Panc1 (cell line): ENCODE data around the gene ASB11. TPM values are rescaled to one million over a fixed set of nuclear protein-coding genes. Genes with fewer than 3 reads are reported as not detected.

ENCODE experiments used
- ATAC-seq: fragments of 200-7000 bp; cut with Tn5 transposase; 2 replicates; pipeline ENCODE4 v1.9.1; 2020; ENCODE audit warnings: mild to moderate bottlenecking, moderate library complexity
- BruUV-seq: library from RNA; stranded (reverse); fragments of 400-500 nt; replicated peaks from 2 replicates; lab custom pipeline; 2021; lab: Mats Ljungman, UMichigan
- CTCF ChIA-PET: fragments of 300-600 bp; sonication (Branson Sonifier 250); formaldehyde crosslinking; loops from one replicate; lab custom pipeline; 2022; ENCODE audit warnings: antibody characterized with exemption; lab: Charles Lee
- POLR2A ChIA-PET: fragments of 300-600 bp; sonication (Branson Sonifier 250); formaldehyde crosslinking; loops from one replicate; lab custom pipeline; 2022; ENCODE audit warnings: antibody characterized with exemption; lab: Charles Lee
- DNase-seq: peaks from one replicate; pipeline ENCODE4 v3.0.0-alpha.2; 2010; ENCODE audit warnings: low read depth, low spot score
- H3K27ac ChIP-seq: 2 replicates; pipeline ENCODE4 v1.5.1; 2011; ENCODE audit warnings: mild to moderate bottlenecking, low read length, inconsistent platforms
- H3K27me3 ChIP-seq: fragments of 200-500 bp; sonication (Bioruptor generic); 2 replicates; pipeline ENCODE4 v1.6.0; 2014; ENCODE audit warnings: low read length, inconsistent platforms; ENCODE audit not compliant: control insufficient read depth, insufficient read depth
- H3K36me3 ChIP-seq: fragments of 200-500 bp; sonication (Bioruptor generic); 2 replicates; pipeline ENCODE4 v1.5.1; 2014; ENCODE audit warnings: inconsistent platforms, mild to moderate bottlenecking, low read length, moderate library complexity; ENCODE audit not compliant: control insufficient read depth, insufficient read depth
- H3K4me1 ChIP-seq: 2 replicates; pipeline ENCODE4 v1.5.1; 2011; ENCODE audit warnings: inconsistent platforms, mild to moderate bottlenecking, low read length, moderate library complexity; ENCODE audit not compliant: control insufficient read depth, insufficient read depth
- H3K4me3 ChIP-seq, 2 experiments: 2 replicates each; pipeline ENCODE4 v1.5.1; 2011 to 2012; ENCODE audit warnings: low read depth in 2 of 2, low read length in 2 of 2, mild to moderate bottlenecking in 2 of 2, inconsistent platforms in 1 of 2, moderate library complexity in 1 of 2
- H3K9me3 ChIP-seq: fragments of 200-500 bp; sonication (Bioruptor generic); 2 replicates; pipeline ENCODE4 v1.5.1; 2014; ENCODE audit warnings: low read depth, mild to moderate bottlenecking, inconsistent platforms, low read length, moderate library complexity; ENCODE audit not compliant: control insufficient read depth, insufficient read depth
- POLR2AphosphoS5 ChIP-seq: IDR thresholded peaks from 2 replicates; pipeline ENCODE4 v1.6.1; 2012; ENCODE audit warnings: mild to moderate bottlenecking, low read depth, low read length, moderate library complexity
- SIN3A ChIP-seq: IDR thresholded peaks from 2 replicates; pipeline ENCODE4 v1.6.1; 2012; ENCODE audit warnings: low read depth, mild to moderate bottlenecking, low read length, moderate library complexity, borderline replicate concordance; ENCODE audit not compliant: insufficient read depth
- TCF7L2 ChIP-seq: IDR thresholded peaks from 2 replicates; pipeline ENCODE4 v1.6.1; 2011; ENCODE audit warnings: mild to moderate bottlenecking, low read depth, low read length, inconsistent platforms
- in situ Hi-C: cut with HindIII; loops from 2 replicates; pipeline ENCODE4 v1.10.0; 2016; ENCODE audit warnings: low sequenced_read_pairs, low pct_unique_long_range_greater_than_20kb
- intact Hi-C: fragments of 100-400 bp; cut with micrococcal nuclease; formaldehyde crosslinking; loops from one replicate; pipeline ENCODE4 v1.10.0; 2022; ENCODE audit not compliant: unreplicated experiment
- total RNA-seq: library from RNA; stranded (reverse); gene quantifications from one replicate; pipeline ENCODE4 v1.2.1, GENCODE V29; 2021; ENCODE audit not compliant: unreplicated experiment
- TF ChIP-seq, protein P1 (sequence below): fragments of 450-650 bp; IDR thresholded peaks from 2 replicates; pipeline ENCODE4 v1.5.1; 2017; ENCODE audit warnings: mild to moderate bottlenecking
- TF ChIP-seq, protein P2 (sequence below), 2 experiments: IDR thresholded peaks; 2 replicates each; pipeline ENCODE4 v1.6.1; 2011 to 2012; ENCODE audit warnings: low read depth in 2 of 2, control low read depth in 1 of 2, low read length in 1 of 2, mild to moderate bottlenecking in 1 of 2, moderate library complexity in 1 of 2; ENCODE audit not compliant: insufficient read depth in 1 of 2

ASB11 gene
- total RNA-seq, 1 experiment from 2014 or later, result not detected

DNA sequence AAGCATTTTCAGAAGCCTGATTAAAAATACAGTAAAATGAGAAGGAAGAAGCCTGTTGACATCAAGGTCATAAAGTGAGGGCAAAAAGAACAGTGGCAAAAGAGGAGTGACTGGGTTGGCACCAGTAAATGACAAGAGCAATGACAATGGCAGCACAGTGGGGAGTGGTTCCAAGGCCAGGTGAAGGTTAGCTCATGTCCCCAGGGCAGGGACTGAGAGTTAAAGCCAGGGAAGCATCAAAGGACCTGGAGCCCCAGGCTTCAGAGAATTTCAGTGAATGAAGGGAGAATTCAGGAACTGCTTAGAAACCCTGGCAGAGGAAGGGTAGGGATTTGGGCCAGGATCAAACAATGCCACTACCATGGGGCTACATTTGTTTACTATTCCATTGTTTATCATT, 28.7 kb upstream of the ASB11 start:
- in situ Hi-C loops, result no loop called here
- DNase-seq, result no peak

DNA sequence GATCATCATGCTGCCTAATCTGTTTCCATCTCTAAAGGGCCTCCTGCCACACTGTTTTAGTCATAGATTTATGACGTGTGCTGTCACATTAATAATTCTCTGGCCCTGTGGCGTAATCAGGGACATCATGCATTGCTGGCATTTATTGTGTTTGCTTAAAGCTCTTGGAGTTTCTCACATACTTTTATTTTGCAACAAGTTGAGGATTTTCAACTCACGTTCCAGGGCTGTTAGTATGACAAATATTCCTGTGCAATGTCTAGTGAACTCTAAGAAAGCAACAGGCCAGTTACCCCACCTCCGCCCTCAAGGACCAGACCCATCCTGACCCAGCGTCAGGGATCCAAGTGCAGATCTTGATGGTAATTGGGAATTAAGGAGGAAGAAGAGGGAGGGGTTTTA, 27.6 kb upstream of the ASB11 start:
- ChIA-PET CTCF (no interaction called here), POLR2A (no interaction called here)
- Histone ChIP-seq H3K9me3 (no peaks in the 10 kb centered on the region), H3K4me3 (no peak overlapping the region), H3K27ac (no peak overlapping the region), H3K36me3 (no peaks in the 10 kb centered on the region), H3K27me3 (no peaks in the 10 kb centered on the region), H3K4me1 (no peaks in the 10 kb centered on the region)
- intact Hi-C loops, result loop anchor here (10.0 kb wide), 1 partner anchor 222 kb away; no protein-coding TSS in a partner anchor
- TF ChIP-seq POLR2AphosphoS5, result no peak
- TF ChIP-seq, protein P1, sequence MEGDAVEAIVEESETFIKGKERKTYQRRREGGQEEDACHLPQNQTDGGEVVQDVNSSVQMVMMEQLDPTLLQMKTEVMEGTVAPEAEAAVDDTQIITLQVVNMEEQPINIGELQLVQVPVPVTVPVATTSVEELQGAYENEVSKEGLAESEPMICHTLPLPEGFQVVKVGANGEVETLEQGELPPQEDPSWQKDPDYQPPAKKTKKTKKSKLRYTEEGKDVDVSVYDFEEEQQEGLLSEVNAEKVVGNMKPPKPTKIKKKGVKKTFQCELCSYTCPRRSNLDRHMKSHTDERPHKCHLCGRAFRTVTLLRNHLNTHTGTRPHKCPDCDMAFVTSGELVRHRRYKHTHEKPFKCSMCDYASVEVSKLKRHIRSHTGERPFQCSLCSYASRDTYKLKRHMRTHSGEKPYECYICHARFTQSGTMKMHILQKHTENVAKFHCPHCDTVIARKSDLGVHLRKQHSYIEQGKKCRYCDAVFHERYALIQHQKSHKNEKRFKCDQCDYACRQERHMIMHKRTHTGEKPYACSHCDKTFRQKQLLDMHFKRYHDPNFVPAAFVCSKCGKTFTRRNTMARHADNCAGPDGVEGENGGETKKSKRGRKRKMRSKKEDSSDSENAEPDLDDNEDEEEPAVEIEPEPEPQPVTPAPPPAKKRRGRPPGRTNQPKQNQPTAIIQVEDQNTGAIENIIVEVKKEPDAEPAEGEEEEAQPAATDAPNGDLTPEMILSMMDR, result no peak
- TF ChIP-seq TCF7L2, result no peak
- TF ChIP-seq, protein P2, sequence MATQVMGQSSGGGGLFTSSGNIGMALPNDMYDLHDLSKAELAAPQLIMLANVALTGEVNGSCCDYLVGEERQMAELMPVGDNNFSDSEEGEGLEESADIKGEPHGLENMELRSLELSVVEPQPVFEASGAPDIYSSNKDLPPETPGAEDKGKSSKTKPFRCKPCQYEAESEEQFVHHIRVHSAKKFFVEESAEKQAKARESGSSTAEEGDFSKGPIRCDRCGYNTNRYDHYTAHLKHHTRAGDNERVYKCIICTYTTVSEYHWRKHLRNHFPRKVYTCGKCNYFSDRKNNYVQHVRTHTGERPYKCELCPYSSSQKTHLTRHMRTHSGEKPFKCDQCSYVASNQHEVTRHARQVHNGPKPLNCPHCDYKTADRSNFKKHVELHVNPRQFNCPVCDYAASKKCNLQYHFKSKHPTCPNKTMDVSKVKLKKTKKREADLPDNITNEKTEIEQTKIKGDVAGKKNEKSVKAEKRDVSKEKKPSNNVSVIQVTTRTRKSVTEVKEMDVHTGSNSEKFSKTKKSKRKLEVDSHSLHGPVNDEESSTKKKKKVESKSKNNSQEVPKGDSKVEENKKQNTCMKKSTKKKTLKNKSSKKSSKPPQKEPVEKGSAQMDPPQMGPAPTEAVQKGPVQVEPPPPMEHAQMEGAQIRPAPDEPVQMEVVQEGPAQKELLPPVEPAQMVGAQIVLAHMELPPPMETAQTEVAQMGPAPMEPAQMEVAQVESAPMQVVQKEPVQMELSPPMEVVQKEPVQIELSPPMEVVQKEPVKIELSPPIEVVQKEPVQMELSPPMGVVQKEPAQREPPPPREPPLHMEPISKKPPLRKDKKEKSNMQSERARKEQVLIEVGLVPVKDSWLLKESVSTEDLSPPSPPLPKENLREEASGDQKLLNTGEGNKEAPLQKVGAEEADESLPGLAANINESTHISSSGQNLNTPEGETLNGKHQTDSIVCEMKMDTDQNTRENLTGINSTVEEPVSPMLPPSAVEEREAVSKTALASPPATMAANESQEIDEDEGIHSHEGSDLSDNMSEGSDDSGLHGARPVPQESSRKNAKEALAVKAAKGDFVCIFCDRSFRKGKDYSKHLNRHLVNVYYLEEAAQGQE (IDR thresholded peaks at IDR 0.05; ENCODE audit: insufficient read depth in 1 of 2, low read depth in 2 of 2, low read length in 1 of 2), result no peak
- no peak for TF ChIP-seq SIN3A
- BruUV-seq, result no TSS peak
- DNase-seq (no peak), ATAC-seq (no peak)
- in situ Hi-C loops, result no loop called here

More for the DNA sequence above, 28.7 kb upstream of the ASB11 start:
- no peaks in the 10 kb centered on the region for H3K27me3 ChIP-seq
- no peaks in the 10 kb centered on the region for H3K36me3 ChIP-seq
- no peaks in the 10 kb centered on the region for H3K4me1 ChIP-seq
- TF ChIP-seq, protein P2 (IDR thresholded peaks at IDR 0.05; ENCODE audit: insufficient read depth in 1 of 2, low read depth in 2 of 2, low read length in 1 of 2), result no peak
- TF ChIP-seq TCF7L2 (no peak), SIN3A (no peak), POLR2AphosphoS5 (no peak)
- TF ChIP-seq, protein P1, result no peak
- no peaks in the 10 kb centered on the region for H3K9me3 ChIP-seq
- ChIA-PET POLR2A (no interaction called here), CTCF (no interaction called here)
- H3K4me3 ChIP-seq, result no peak overlapping the region
- no peak overlapping the region for H3K27ac ChIP-seq
- no peak for ATAC-seq
- BruUV-seq, result no TSS peak
- intact Hi-C loops, result loop anchor here (10.0 kb wide), 1 partner anchor 221 kb away; no protein-coding TSS in a partner anchor
